ENCODE measurements around the gene ATP5MC3.
"Not testable (repeated sequence)": the region's sequence is repeated elsewhere in the genome, so short reads cannot be mapped to it uniquely, and the experiment has no call there.

Gene ATP5MC3

DNA sequence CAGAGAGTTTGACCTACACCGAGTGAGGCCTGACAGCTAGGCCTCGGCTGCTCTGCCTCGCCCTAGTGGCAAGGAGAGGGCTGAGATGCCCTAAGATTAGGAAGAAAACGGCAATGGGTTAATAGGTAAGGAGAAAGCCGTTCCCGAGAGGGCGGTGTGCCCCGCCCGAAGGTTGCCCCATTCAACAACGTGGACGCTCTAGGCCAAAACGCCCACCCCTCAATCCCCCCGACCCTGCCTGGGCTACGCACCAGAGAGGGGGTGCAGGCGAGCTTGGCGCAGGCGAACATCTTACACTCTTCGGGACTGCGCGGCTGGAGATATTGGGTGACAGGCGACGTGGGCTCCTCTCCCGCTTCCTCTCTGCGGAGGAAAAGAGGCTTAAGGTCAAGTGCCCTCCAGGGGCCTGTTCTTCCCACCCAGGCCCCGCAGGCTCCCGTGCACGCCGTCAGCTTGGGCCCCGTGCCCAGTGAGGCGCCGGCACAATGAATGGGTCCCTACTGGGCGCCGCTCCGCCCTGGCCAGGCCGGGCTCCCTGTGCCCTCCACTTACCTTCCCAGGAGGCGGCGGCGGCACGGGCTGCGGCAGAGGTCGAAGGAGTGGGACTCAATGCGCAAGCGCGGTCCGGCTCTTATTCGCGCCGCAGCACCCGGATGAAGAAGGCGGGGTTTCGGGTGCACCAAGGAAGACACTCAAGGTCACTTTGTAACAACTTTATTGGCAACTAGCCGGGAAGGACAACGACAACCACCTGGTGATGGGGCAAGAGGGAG, at the start of gene ATP5MC3:
TSS of gene ATP5MC3 (minus strand) at position 607 of the 773 bp plus-strand sequence. CDS start at position 290, 317 bp downstream.
- ChIA-PET POLR2A (interaction anchor here (1.1 kb wide), 1 partner anchor 13 kb away, joined by 4 read pairs; the partner anchor contains the start of gene ATF2), CTCF (interaction anchor here (0.5 to 1.1 kb wide), 2 partner anchors 10 to 581 kb away, joined by 3 to 6 read pairs; no protein-coding TSS in a partner anchor)
- peak within 1 kb of the TSS; percentile 84 for H3K4me3 ChIP-seq (ENCODE audit: low read depth, low read length)
- peak; percentile 63 for DNase-seq (ENCODE audit: low read depth, low spot score)
- TF ChIP-seq CTCF (IDR thresholded peaks at IDR 0.05; ENCODE audit: insufficient read depth, low read length, missing control alignments), result peak; percentile 7

- DNase-seq (ENCODE audit: low read depth, low spot score); H3K4me3 ChIP-seq (ENCODE audit: low read depth, low read length); POLR2A ChIA-PET; CTCF ChIA-PET: not testable (repeated sequence)
Observed at GRCh38 chr2:175228601-175229000, 47.1 kb upstream of the ATP5MC3 start.

DNA sequence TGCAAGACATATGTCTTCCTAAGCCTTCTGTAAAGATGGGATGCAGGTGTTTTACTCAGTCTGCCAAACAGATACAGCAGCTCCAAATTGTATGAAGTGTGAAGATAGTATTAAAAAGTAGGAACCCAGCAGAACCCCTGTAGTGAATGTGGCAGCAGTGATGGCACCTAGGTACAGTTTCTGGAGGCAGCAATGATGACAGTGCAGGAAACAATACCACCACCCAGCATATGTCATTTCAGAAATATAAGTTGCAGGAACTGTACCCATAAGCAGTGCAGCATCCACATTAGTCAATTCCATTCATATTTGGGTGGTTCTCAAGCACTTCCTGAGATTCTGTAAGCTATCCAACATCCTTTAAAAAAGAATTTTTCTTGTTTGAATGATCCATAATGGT, 46.7 kb upstream of the ATP5MC3 start:
- no peak for DNase-seq (ENCODE audit: low read depth, low spot score)
- no peak overlapping the region for H3K4me3 ChIP-seq (ENCODE audit: low read depth, low read length)
- CTCF ChIA-PET, result no interaction called here
- POLR2A ChIA-PET, result no interaction called here
- no peak for TF ChIP-seq CTCF (IDR thresholded peaks at IDR 0.05; ENCODE audit: insufficient read depth, low read length, missing control alignments)

DNA sequence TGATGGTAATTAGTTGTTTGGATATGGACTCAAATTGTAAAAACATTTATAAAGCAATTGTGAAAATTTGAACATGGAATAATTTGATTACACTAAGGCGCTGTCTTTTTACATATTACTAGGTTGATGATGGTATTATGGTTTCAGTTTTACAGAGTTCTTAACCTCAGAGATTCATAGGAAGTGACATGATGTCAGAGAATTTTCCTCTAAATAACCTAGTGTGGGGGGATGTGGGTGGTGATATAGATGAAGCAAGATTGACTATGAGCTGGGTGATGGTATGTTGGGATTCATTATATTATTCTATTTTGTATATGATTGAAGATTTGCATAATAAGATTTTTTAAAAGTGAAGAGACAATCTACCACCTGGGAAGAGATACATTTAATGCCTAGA, 45.9 kb upstream of the ATP5MC3 start:
- CTCF ChIA-PET, result no interaction called here
- H3K4me3 ChIP-seq (ENCODE audit: low read depth, low read length), result no peak overlapping the region
- TF ChIP-seq CTCF (IDR thresholded peaks at IDR 0.05; ENCODE audit: insufficient read depth, low read length, missing control alignments), result no peak
- POLR2A ChIA-PET, result no interaction called here
- DNase-seq (ENCODE audit: low read depth, low spot score), result no peak

DNA sequence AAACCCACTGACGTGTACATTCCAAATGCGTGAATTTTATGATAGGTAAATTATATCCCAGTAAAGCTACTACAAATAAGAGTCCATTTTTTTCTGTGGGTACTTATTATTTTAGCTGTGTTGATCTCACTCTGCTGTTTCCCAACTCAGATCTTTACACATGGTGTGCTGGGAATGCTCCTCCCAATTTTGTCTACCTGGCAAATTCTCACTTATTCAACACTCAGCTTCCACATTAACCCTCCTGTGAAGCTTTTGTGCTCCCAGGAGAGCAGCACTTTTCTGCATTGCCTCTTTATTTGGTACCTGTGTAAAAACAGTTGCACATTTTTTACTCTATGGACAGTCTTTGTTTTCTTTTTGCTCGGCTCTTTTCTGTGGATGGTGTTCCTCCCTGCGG, 38.6 kb upstream of the ATP5MC3 start:
- POLR2A ChIA-PET, result no interaction called here
- no peak for TF ChIP-seq CTCF (IDR thresholded peaks at IDR 0.05; ENCODE audit: insufficient read depth, low read length, missing control alignments)
- no peak for DNase-seq (ENCODE audit: low read depth, low spot score)
- H3K4me3 ChIP-seq (ENCODE audit: low read depth, low read length), result no peak overlapping the region
- CTCF ChIA-PET, result interaction anchor here (1.3 kb wide), 1 partner anchor 31 kb away, joined by 4 read pairs; no protein-coding TSS in a partner anchor

DNA sequence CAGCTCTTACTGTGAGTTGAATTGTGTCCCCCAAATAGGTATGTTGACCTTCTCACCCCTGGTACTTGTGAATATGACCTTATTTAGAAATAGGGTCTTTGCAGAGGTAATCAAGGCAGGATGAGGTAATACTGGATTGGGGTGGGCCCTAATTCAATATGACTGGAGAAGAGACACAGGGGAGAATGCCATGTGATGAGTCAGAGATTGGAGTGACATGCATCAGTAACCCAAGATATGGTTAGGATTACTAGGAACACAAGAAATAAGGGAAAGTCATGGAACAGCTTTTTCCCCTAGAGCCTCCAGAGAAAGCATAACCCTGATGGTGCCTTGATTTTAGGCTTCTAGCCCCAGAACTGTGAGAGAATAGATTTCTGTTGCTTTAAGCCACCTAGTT, 37.0 kb upstream of the ATP5MC3 start:
- POLR2A ChIA-PET, result no interaction called here
- CTCF ChIA-PET, result interaction anchor here (1.3 kb wide), 1 partner anchor 33 kb away, joined by 4 read pairs; no protein-coding TSS in a partner anchor
- no peak for TF ChIP-seq CTCF (IDR thresholded peaks at IDR 0.05; ENCODE audit: insufficient read depth, low read length, missing control alignments)
- H3K4me3 ChIP-seq (ENCODE audit: low read depth, low read length), result no peak overlapping the region
- DNase-seq (ENCODE audit: low read depth, low spot score), result no peak
